ENCODE measurements around the gene TUBA1C.

DNA sequence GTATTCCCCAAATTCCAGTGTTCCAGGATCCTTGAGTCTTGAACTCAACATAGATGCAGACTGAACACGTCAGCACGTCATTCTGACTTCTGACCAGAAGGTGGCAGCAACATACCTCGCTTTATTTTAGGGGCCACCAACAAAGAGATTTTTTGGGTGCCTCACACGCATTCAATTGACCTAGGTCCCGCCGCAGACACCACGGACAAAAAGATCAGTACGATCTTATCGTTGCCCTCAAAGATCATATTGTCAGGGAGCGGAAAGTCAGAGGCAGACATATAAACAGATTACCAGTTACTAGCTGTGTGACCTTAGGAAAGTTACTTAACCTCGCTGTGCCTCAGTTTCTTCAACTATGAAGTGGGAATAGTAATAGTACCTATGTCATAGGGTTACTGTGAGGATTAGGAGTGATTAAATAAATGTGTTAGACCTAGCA, 23.6 kb downstream of the TUBA1C start:
- TF ChIP-seq POLR2AphosphoS5 (IDR thresholded peaks at IDR 0.05; ENCODE audit: borderline replicate concordance, low read depth, low read length) (no peak), EZH2 (IDR thresholded peaks at IDR 0.05) (no peak)

Measured in SK-N-MC (cell line).